ELF-1 (cell line): ENCODE results near the gene DCBLD1.

Source experiments
- DNase-seq: peaks from one replicate; pipeline ENCODE4 v3.0.0-alpha.2; 2016; ENCODE audit warnings: low read depth, low spot score

The DCBLD1 gene

GRCh38 chr6:117530467-117531242 is 48.2 kb downstream of the DCBLD1 start:
- no peak for DNase-seq

- no peak for DNase-seq
Measured at GRCh38 chr6:117531346-117531745, 48.9 kb downstream of the DCBLD1 start.

GRCh38 chr6:117531809-117532725 is 49.6 kb downstream of the DCBLD1 start:
- DNase-seq: no peak

- no peak for DNase-seq
Measured at GRCh38 chr6:117533775-117534174, 51.3 kb downstream of the DCBLD1 start.

- no peak for DNase-seq
Measured at GRCh38 chr6:117534974-117535373, 52.5 kb downstream of the DCBLD1 start.

GRCh38 chr6:117536317-117536716 is 53.8 kb downstream of the DCBLD1 start:
- peak; percentile 16 for DNase-seq

- DNase-seq: no peak
Measured at GRCh38 chr6:117538615-117539014, 56.1 kb downstream of the DCBLD1 start.

GRCh38 chr6:117540670-117541069 is 58.2 kb downstream of the DCBLD1 start:
- DNase-seq: no peak

GRCh38 chr6:117542493-117542892 is 60.0 kb downstream of the DCBLD1 start:
- no peak for DNase-seq

- DNase-seq: no peak
Measured at GRCh38 chr6:117544716-117545115, 62.2 kb downstream of the DCBLD1 start.

GRCh38 chr6:117545161-117545595 is 62.7 kb downstream of the DCBLD1 start:
- DNase-seq: no peak

- no peak for DNase-seq
Measured at GRCh38 chr6:117546674-117547073, 64.2 kb downstream of the DCBLD1 start.

- DNase-seq: peak; percentile 80
Measured at GRCh38 chr6:117547688-117548621, 65.5 kb downstream of the DCBLD1 start.

- DNase-seq: no peak
Measured at GRCh38 chr6:117548797-117549301, 66.4 kb downstream of the DCBLD1 start.

- no peak for DNase-seq
Measured at GRCh38 chr6:117549611-117550010, 67.1 kb downstream of the DCBLD1 start.

- no peak for DNase-seq
Measured at GRCh38 chr6:117550078-117550600, 67.7 kb downstream of the DCBLD1 start.

GRCh38 chr6:117550618-117551242 is 68.3 kb downstream of the DCBLD1 start:
- DNase-seq: no peak

- DNase-seq: no peak
Measured at GRCh38 chr6:117552618-117553017, 70.1 kb downstream of the DCBLD1 start.

- DNase-seq: no peak
Measured at GRCh38 chr6:117553142-117553541, 70.7 kb downstream of the DCBLD1 start.

GRCh38 chr6:117555262-117555849 is 72.9 kb downstream of the DCBLD1 start:
- DNase-seq: no peak
